GM19025 (cell line): Measurements from ENCODE around the gene CSTF2.

Source experiments
- ATAC-seq: cut with Tn5 transposase; IDR thresholded peaks from one replicate; pipeline ENCODE4 v1.9.1; 2021; ENCODE audit warnings: mild to moderate bottlenecking, low read depth, moderate library complexity; ENCODE audit not compliant: unreplicated experiment

The CSTF2 gene

DNA sequence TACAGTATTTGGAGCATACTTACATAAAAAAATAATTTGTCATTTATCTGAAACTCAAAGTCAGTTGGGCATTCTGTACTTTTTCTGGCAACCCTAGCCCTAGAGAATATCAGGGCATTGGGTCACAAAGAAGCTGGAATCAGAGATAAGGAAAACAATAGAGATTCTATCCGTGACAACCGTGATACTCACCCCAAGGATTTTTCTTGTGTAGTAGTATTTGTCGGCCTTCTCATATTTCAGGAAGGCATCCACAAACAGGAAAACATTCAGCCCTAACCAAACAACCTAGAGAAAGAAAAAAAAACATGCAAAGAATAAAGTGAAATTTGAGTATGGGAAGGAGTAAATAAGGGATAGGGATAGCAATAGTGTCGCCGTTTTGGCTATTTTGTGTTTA is 50.3 kb downstream of the CSTF2 start:
- ATAC-seq = no peak

GRCh38 chrX:100871594-100872560 is 51.7 kb downstream of the CSTF2 start:
- ATAC-seq = no peak

- ATAC-seq = no peak
Observed at GRCh38 chrX:100874325-100874724, 54.1 kb downstream of the CSTF2 start, which contains the start of gene NOX1. TSS of gene NOX1 (minus strand) at chrX:100874359. CDS start at chrX:100874139, 220 bp downstream.

- ATAC-seq = no peak
Observed at GRCh38 chrX:100880368-100880767, 60.2 kb downstream of the CSTF2 start.

GRCh38 chrX:100883654-100884053 is 63.5 kb downstream of the CSTF2 start:
- no peak for ATAC-seq
